ENCODE results near the gene PEX3.

Gene PEX3

GRCh38 chr6:143414769-143415168 is 35.8 kb upstream of the PEX3 start:
- TF ChIP-seq SIN3A (IDR thresholded peaks at IDR 0.05; ENCODE audit: borderline replicate concordance, insufficient read depth, low read length) (no peak), FOXP2 (optimal IDR thresholded peaks at IDR 0.05; ENCODE audit: borderline replicate concordance, extremely low read depth, extremely low read length, insufficient read depth) (no peak), REST (IDR thresholded peaks at IDR 0.05; ENCODE audit: insufficient read depth in 1 of 2, low read depth in 2 of 2, low read length in 2 of 2) (no peak), POLR2AphosphoS5 (IDR thresholded peaks at IDR 0.05; ENCODE audit: low read depth, low read length) (no peak), TAF1 (IDR thresholded peaks at IDR 0.05; ENCODE audit: borderline replicate concordance, insufficient read depth, low read length) (no peak)

- TF ChIP-seq SIN3A (IDR thresholded peaks at IDR 0.05; ENCODE audit: borderline replicate concordance, insufficient read depth, low read length) (no peak), REST (IDR thresholded peaks at IDR 0.05; ENCODE audit: insufficient read depth in 1 of 2, low read depth in 2 of 2, low read length in 2 of 2) (no peak), TAF1 (IDR thresholded peaks at IDR 0.05; ENCODE audit: borderline replicate concordance, insufficient read depth, low read length) (no peak), POLR2AphosphoS5 (IDR thresholded peaks at IDR 0.05; ENCODE audit: low read depth, low read length) (no peak), FOXP2 (optimal IDR thresholded peaks at IDR 0.05; ENCODE audit: borderline replicate concordance, extremely low read depth, extremely low read length, insufficient read depth) (no peak)
Observed at GRCh38 chr6:143419526-143419925, 31.1 kb upstream of the PEX3 start.

- TF ChIP-seq FOXP2 (optimal IDR thresholded peaks at IDR 0.05; ENCODE audit: borderline replicate concordance, extremely low read depth, extremely low read length, insufficient read depth) (no peak), REST (IDR thresholded peaks at IDR 0.05; ENCODE audit: insufficient read depth in 1 of 2, low read depth in 2 of 2, low read length in 2 of 2) (no peak), POLR2AphosphoS5 (IDR thresholded peaks at IDR 0.05; ENCODE audit: low read depth, low read length) (no peak), SIN3A (IDR thresholded peaks at IDR 0.05; ENCODE audit: borderline replicate concordance, insufficient read depth, low read length) (no peak), TAF1 (IDR thresholded peaks at IDR 0.05; ENCODE audit: borderline replicate concordance, insufficient read depth, low read length) (no peak)
Observed at GRCh38 chr6:143426026-143426425, 24.6 kb upstream of the PEX3 start.

GRCh38 chr6:143427109-143427817 is 23.3 kb upstream of the PEX3 start:
- TF ChIP-seq FOXP2 (optimal IDR thresholded peaks at IDR 0.05; ENCODE audit: borderline replicate concordance, extremely low read depth, extremely low read length, insufficient read depth) (no peak), POLR2AphosphoS5 (IDR thresholded peaks at IDR 0.05; ENCODE audit: low read depth, low read length) (no peak), SIN3A (IDR thresholded peaks at IDR 0.05; ENCODE audit: borderline replicate concordance, insufficient read depth, low read length) (no peak), TAF1 (IDR thresholded peaks at IDR 0.05; ENCODE audit: borderline replicate concordance, insufficient read depth, low read length) (no peak), REST (IDR thresholded peaks at IDR 0.05; ENCODE audit: insufficient read depth in 1 of 2, low read depth in 2 of 2, low read length in 2 of 2) (no peak)
